Embryonic facial prominence (tissue), 1 donor: ENCODE measurements around the gene TEAD1.

Experiments used
- DNase-seq: peaks from one replicate; pipeline ENCODE4 v3.0.0-alpha.2; 2016; ENCODE audit errors: extremely low spot score

The TEAD1 gene

GRCh38 chr11:12686246-12687060, 12.2 kb downstream of the TEAD1 start:
- no peak for DNase-seq

GRCh38 chr11:12687216-12687623, 13.0 kb downstream of the TEAD1 start:
- DNase-seq = no peak

- DNase-seq = no peak
Observed at GRCh38 chr11:12687740-12688139, 13.5 kb downstream of the TEAD1 start.

- no peak for DNase-seq
Observed at GRCh38 chr11:12689029-12689755, 15.0 kb downstream of the TEAD1 start.

GRCh38 chr11:12690663-12691062, 16.4 kb downstream of the TEAD1 start:
- DNase-seq = no peak

- no peak for DNase-seq
Observed at GRCh38 chr11:12691473-12691872, 17.3 kb downstream of the TEAD1 start.

- DNase-seq = peak; percentile 63
Observed at GRCh38 chr11:12692229-12693075, 18.2 kb downstream of the TEAD1 start.

GRCh38 chr11:12693094-12693478, 18.9 kb downstream of the TEAD1 start:
- DNase-seq = no peak

- peak; percentile 73 for DNase-seq
Observed at GRCh38 chr11:12693479-12694182, 19.4 kb downstream of the TEAD1 start.

- no peak for DNase-seq
Observed at GRCh38 chr11:12694183-12694531, 19.9 kb downstream of the TEAD1 start.

- no peak for DNase-seq
Observed at GRCh38 chr11:12695221-12695794, 21.1 kb downstream of the TEAD1 start.

- no peak for DNase-seq
Observed at GRCh38 chr11:12695873-12696272, 21.7 kb downstream of the TEAD1 start.

GRCh38 chr11:12696911-12697581, 22.8 kb downstream of the TEAD1 start:
- DNase-seq = no peak

GRCh38 chr11:12698048-12698447, 23.8 kb downstream of the TEAD1 start:
- DNase-seq = no peak

- no peak for DNase-seq
Observed at GRCh38 chr11:12701811-12702592, 27.8 kb downstream of the TEAD1 start.

- DNase-seq = no peak
Observed at GRCh38 chr11:12702999-12703453, 28.8 kb downstream of the TEAD1 start.

- DNase-seq = no peak
Observed at GRCh38 chr11:12704049-12704448, 29.8 kb downstream of the TEAD1 start.

GRCh38 chr11:12705874-12706273, 31.7 kb downstream of the TEAD1 start:
- no peak for DNase-seq

GRCh38 chr11:12706545-12707499, 32.6 kb downstream of the TEAD1 start:
- no peak for DNase-seq
